ENCODE results near the gene NUCKS1. TPM values are rescaled to one million over a fixed set of nuclear protein-coding genes. Genes with fewer than 3 reads are reported as not detected.

NUCKS1 gene
- total RNA-seq, 1 donor from 2014 or later = 203 TPM

GRCh38 chr1:205714190-205714905 lies 35.6 kb downstream of the NUCKS1 start:
- Mint-ChIP-seq H3K27ac (ENCODE audit: unreplicated experiment) (peak overlapping the region; percentile 45), H3K4me1 (ENCODE audit: low read depth) (peaks cover 27% of the 10 kb centered on the region), H3K4me3 (ENCODE audit: unreplicated experiment) (no peak overlapping the region), H3K9me3 (ENCODE audit: low read depth) (no peaks in the 10 kb centered on the region), H3K36me3 (ENCODE audit: low read depth) (peaks cover 25% of the 10 kb centered on the region), H3K27me3 (ENCODE audit: low read depth) (no peaks in the 10 kb centered on the region)
- DNase-seq (ENCODE audit: low spot score) = no peak
- TF ChIP-seq, protein P1, sequence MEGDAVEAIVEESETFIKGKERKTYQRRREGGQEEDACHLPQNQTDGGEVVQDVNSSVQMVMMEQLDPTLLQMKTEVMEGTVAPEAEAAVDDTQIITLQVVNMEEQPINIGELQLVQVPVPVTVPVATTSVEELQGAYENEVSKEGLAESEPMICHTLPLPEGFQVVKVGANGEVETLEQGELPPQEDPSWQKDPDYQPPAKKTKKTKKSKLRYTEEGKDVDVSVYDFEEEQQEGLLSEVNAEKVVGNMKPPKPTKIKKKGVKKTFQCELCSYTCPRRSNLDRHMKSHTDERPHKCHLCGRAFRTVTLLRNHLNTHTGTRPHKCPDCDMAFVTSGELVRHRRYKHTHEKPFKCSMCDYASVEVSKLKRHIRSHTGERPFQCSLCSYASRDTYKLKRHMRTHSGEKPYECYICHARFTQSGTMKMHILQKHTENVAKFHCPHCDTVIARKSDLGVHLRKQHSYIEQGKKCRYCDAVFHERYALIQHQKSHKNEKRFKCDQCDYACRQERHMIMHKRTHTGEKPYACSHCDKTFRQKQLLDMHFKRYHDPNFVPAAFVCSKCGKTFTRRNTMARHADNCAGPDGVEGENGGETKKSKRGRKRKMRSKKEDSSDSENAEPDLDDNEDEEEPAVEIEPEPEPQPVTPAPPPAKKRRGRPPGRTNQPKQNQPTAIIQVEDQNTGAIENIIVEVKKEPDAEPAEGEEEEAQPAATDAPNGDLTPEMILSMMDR (IDR thresholded peaks at IDR 0.05) = no peak

DNA sequence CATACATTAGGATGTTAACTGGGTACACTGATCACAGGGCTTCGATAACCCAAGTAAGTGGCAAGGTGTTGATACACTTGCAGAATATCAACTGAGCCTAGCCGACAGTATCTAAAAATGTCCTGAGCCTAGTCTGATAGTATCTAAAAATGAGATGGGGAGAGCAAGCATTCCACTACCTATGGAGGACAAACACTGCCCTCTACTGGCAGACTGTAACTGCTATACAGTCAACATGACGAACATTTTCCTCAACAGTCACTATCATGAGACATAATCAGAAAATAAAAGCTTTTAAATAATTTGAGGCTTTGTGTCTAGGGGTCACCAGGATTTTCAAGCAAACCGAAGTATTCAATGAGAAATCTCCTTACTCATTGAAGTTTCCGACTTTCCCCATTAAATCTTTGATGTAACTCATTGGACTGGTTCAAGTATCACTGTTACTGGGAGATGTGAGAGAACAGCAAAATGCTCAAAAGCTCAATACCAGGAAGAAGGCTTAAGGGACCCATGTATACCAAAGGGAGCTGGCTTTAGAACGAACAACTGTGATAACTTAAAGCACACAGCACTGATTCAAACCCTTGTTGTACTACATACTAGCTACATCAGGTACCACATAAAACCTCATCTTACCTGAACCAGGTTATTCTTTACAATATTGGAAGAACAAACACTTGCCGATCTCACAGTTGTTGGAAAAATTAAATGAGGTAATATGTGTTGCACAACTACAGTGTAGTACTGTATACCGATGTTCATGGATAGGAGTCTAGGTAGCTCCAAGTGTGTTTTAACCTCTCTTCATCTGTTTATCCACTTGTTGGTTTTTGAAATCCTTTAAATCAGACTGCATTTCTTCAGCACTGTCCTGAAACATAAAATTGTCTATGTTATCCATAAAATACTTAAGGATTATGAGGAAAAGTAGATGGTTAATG lies 38.6 kb downstream of the NUCKS1 start:
- Mint-ChIP-seq H3K27me3 (ENCODE audit: low read depth) (no peaks in the 10 kb centered on the region), H3K36me3 (ENCODE audit: low read depth) (peaks cover 8% of the 10 kb centered on the region), H3K27ac (ENCODE audit: unreplicated experiment) (peak overlapping the region; percentile 67), H3K4me1 (ENCODE audit: low read depth) (peaks cover 55% of the 10 kb centered on the region), H3K9me3 (ENCODE audit: low read depth) (no peaks in the 10 kb centered on the region), H3K4me3 (ENCODE audit: unreplicated experiment) (no peak overlapping the region)
- TF ChIP-seq, protein P1 (IDR thresholded peaks at IDR 0.05) = peak; percentile 98
- no peak for DNase-seq (ENCODE audit: low spot score)

GRCh38 chr1:205710201-205711062 lies 39.5 kb downstream of the NUCKS1 start:
- DNase-seq (ENCODE audit: low spot score) = no peak
- Mint-ChIP-seq H3K36me3 (ENCODE audit: low read depth) (peaks cover 5% of the 10 kb centered on the region), H3K27me3 (ENCODE audit: low read depth) (no peaks in the 10 kb centered on the region), H3K4me1 (ENCODE audit: low read depth) (peaks cover 58% of the 10 kb centered on the region), H3K27ac (ENCODE audit: unreplicated experiment) (no peak overlapping the region), H3K4me3 (ENCODE audit: unreplicated experiment) (no peak overlapping the region), H3K9me3 (ENCODE audit: low read depth) (no peaks in the 10 kb centered on the region)
- TF ChIP-seq, protein P1 (IDR thresholded peaks at IDR 0.05) = no peak

DNA sequence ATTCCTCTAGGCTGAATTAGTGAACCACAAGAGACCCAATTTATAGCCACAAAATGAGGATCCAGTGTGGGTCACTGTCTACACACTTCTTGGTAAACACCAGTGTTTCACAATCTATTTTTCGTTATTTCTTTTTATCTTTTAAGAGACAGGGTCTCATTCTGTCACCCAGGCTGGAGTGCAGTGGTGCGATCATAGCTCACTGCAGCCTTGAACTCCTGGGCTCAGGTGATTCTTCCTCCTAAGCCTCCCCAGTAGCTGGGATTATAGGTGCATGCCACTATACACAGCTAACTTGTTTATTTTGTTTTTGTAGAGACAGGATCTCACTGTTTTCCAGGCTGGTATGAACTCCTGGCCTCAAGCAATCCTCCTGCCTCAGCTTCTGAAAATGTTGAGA lies 40.3 kb downstream of the NUCKS1 start:
- Mint-ChIP-seq H3K36me3 (ENCODE audit: low read depth) (peaks cover 6% of the 10 kb centered on the region), H3K27ac (ENCODE audit: unreplicated experiment) (no peak overlapping the region), H3K4me3 (ENCODE audit: unreplicated experiment) (no peak overlapping the region), H3K9me3 (ENCODE audit: low read depth) (no peaks in the 10 kb centered on the region), H3K27me3 (ENCODE audit: low read depth) (no peaks in the 10 kb centered on the region), H3K4me1 (ENCODE audit: low read depth) (peaks cover 62% of the 10 kb centered on the region)
- TF ChIP-seq, protein P1 (IDR thresholded peaks at IDR 0.05) = no peak
- DNase-seq (ENCODE audit: low spot score) = no peak

DNA sequence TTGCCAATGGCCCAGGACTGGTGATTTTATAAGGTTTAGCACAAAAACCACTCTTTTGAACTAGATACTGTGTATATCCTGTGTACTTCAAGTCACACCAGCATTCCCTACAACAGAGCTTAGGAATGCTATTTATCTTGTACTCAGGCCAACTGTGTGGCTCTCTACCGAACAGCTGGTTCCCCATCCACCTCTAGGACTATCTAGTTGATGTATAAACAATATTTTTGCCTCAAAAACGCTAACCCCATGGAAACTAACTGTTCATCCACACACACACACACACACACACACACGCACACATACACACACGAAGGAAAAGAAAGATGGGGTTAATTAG lies 41.0 kb downstream of the NUCKS1 start:
- peaks cover 8% of the 10 kb centered on the region for H3K36me3 Mint-ChIP-seq (ENCODE audit: low read depth)
- peak overlapping the region; percentile 80 for H3K27ac Mint-ChIP-seq (ENCODE audit: unreplicated experiment)
- DNase-seq (ENCODE audit: low spot score) = no peak

More for the DNA sequence above, 41.0 kb downstream of the NUCKS1 start:
- H3K27me3 Mint-ChIP-seq (ENCODE audit: low read depth) = no peaks in the 10 kb centered on the region
- H3K4me3 Mint-ChIP-seq (ENCODE audit: unreplicated experiment) = no peak overlapping the region
- H3K9me3 Mint-ChIP-seq (ENCODE audit: low read depth) = no peaks in the 10 kb centered on the region
- H3K4me1 Mint-ChIP-seq (ENCODE audit: low read depth) = peaks cover 59% of the 10 kb centered on the region
- TF ChIP-seq, protein P1 (IDR thresholded peaks at IDR 0.05) = no peak

All from chondrocyte (in vitro differentiated cells).